Astrocyte (in vitro differentiated cells and primary cell): ENCODE results near the gene CACHD1.

Experiments used
- CTCF ChIP-seq: IDR thresholded peaks from 2 replicates; pipeline ENCODE4 v1.5.1; 2011; ENCODE audit warnings: low read depth, mild to moderate bottlenecking, inconsistent platforms, low read length, moderate library complexity; ENCODE audit not compliant: insufficient read depth
- EZH2 ChIP-seq: IDR thresholded peaks from 2 replicates; pipeline ENCODE4 v1.6.1; 2012; ENCODE audit warnings: mild to moderate bottlenecking, low read length, inconsistent platforms; ENCODE audit not compliant: insufficient read depth

- TF ChIP-seq CTCF, result no peak
- TF ChIP-seq EZH2, result no peak
Observed at GRCh38 chr1:64474133-64474532, 4.2 kb downstream of the CACHD1 start.
